ENCODE measurements around the gene DAZAP1. TPM values are rescaled to one million over a fixed set of nuclear protein-coding genes. Genes with fewer than 3 reads are reported as not detected.

The DAZAP1 gene
- polyA plus RNA-seq, 1 of the 3 experiments (the other 2 are of a cell fraction): 54.3 TPM

GRCh38 chr19:1385816-1386215 is 21.6 kb upstream of the DAZAP1 start:
- H3K9me2 ChIP-seq: no peaks in the 10 kb centered on the region
- DNase-seq: no peak
- no peaks in the 10 kb centered on the region for H3K27me3 ChIP-seq (ENCODE audit: insufficient read depth)
- ChIA-PET CTCF (interaction anchor here (1.0 kb wide), 1 partner anchor 70 kb away, joined by 3 read pairs; no protein-coding TSS in a partner anchor), POLR2A (interaction anchor here (1.0 kb wide), 1 partner anchor 117 kb away, joined by 3 read pairs; the partner anchor contains the start of gene CIRBP)
- H3K4me1 ChIP-seq (ENCODE audit: control insufficient read depth in 1 of 2, insufficient read depth in 2 of 2, low read depth in 1 of 2, low read length in 1 of 2): peaks cover 0 to 12% of the 10 kb centered on the region in 2 experiments; a peak in 1 of 4 replicates
- no peaks in the 10 kb centered on the region for H3K9me3 ChIP-seq
- TF ChIP-seq MXI1 (IDR thresholded peaks at IDR 0.05; ENCODE audit: low read depth, low read length) (no peak), TAF1 (IDR thresholded peaks at IDR 0.05; ENCODE audit: borderline replicate concordance, low read depth, low read length) (no peak), ZBTB33 (IDR thresholded peaks at IDR 0.05; ENCODE audit: borderline replicate concordance, low read depth) (no peak)
- H3K9ac ChIP-seq: no peak overlapping the region
- H3K4me3 ChIP-seq (ENCODE audit: low read depth in 2 of 2, low read length in 1 of 2): no peak overlapping the region
- WGBS (ENCODE audit: low lambda C conversion rate): no CpG with 5 or more reads among the region's 3 CpGs
- no peak overlapping the region for H3K4me2 ChIP-seq
- H4K20me1 ChIP-seq (ENCODE audit: insufficient read depth): no peaks in the 10 kb centered on the region
- no peak overlapping the region for H2AFZ ChIP-seq (ENCODE audit: low read depth)
- H3K27ac ChIP-seq (ENCODE audit: low read depth in 2 of 2, low read length in 1 of 2): no peak overlapping the region
- H3K79me2 ChIP-seq (ENCODE audit: insufficient read depth): peaks cover 17% of the 10 kb centered on the region
- peaks cover 0 to 2% of the 10 kb centered on the region in 2 experiments for H3K36me3 ChIP-seq (replicated peaks in 1 of 2; ENCODE audit: control insufficient read depth in 1 of 2, insufficient read depth in 2 of 2, low read length in 1 of 2)
- H3F3A ChIP-seq (replicated peaks; ENCODE audit: insufficient read depth): peaks cover 10% of the 10 kb centered on the region

GRCh38 chr19:1386945-1387683 is 20.3 kb upstream of the DAZAP1 start:
- Histone ChIP-seq H3K9me3 (no peaks in the 10 kb centered on the region), H3K4me1 (ENCODE audit: control insufficient read depth in 1 of 2, insufficient read depth in 2 of 2, low read depth in 1 of 2, low read length in 1 of 2) (peaks cover 0 to 8% of the 10 kb centered on the region in 2 experiments; a peak in 1 of 4 replicates), H3K27ac (ENCODE audit: low read depth in 2 of 2, low read length in 1 of 2) (no peak overlapping the region), H3K4me2 (no peak overlapping the region), H3K36me3 (replicated peaks in 1 of 2; ENCODE audit: control insufficient read depth in 1 of 2, insufficient read depth in 2 of 2, low read length in 1 of 2) (peaks cover 0 to 6% of the 10 kb centered on the region in 2 experiments), H3F3A (replicated peaks; ENCODE audit: insufficient read depth) (peaks cover 7% of the 10 kb centered on the region), H3K4me3 (ENCODE audit: low read depth in 2 of 2, low read length in 1 of 2) (no peak overlapping the region), H3K27me3 (ENCODE audit: insufficient read depth) (no peaks in the 10 kb centered on the region), H3K9ac (no peak overlapping the region), H3K79me2 (ENCODE audit: insufficient read depth) (peaks cover 17% of the 10 kb centered on the region), H2AFZ (ENCODE audit: low read depth) (no peak overlapping the region), H4K20me1 (ENCODE audit: insufficient read depth) (no peaks in the 10 kb centered on the region), H3K9me2 (no peaks in the 10 kb centered on the region)
- ChIA-PET CTCF (interaction anchor here (1.1 to 1.9 kb wide), 2 partner anchors 11 to 108 kb away, joined by 3 to 5 read pairs; no protein-coding TSS in a partner anchor), POLR2A (no interaction called here)
- no peak for DNase-seq
- WGBS (ENCODE audit: low lambda C conversion rate): 95% methylated on average over 31 of the region's 39 CpGs
- TF ChIP-seq NRF1 (IDR thresholded peaks at IDR 0.05; ENCODE audit: low read depth, low read length): no peak
- no peak for TF ChIP-seq ZBTB33 (IDR thresholded peaks at IDR 0.05; ENCODE audit: borderline replicate concordance, low read depth)

Measured in SK-N-SH (cell line).